Ovary (tissue), 3 donors: Measurements from ENCODE around the gene EPHA10.

Experiments
- EP300 ChIP-seq: sonication (generic); formaldehyde crosslinking; IDR thresholded peaks from one replicate; pipeline ENCODE4 v1.6.1; 2017; ENCODE audit warnings: antibody characterized with exemption
- POLR2A ChIP-seq: fragments of 450-650 bp; IDR thresholded peaks from one replicate; pipeline ENCODE4 v1.6.1; 2017; ENCODE audit warnings: antibody characterized with exemption, mild to moderate bottlenecking, moderate library complexity
- TF ChIP-seq, protein P1 (sequence below), 3 donors: fragments of 450-650 bp in 2 of 3; fragments of 200-600 bp in 1 of 3; IDR thresholded peaks; one replicate each; pipeline versions ENCODE4 v1.5.1 to v1.8.0; 2016 to 2022; ENCODE audit warnings: antibody characterized with exemption in 3 of 3, mild to moderate bottlenecking in 1 of 3
- donor health status: DM: no; HTN: no; CAD: no.

DNA sequence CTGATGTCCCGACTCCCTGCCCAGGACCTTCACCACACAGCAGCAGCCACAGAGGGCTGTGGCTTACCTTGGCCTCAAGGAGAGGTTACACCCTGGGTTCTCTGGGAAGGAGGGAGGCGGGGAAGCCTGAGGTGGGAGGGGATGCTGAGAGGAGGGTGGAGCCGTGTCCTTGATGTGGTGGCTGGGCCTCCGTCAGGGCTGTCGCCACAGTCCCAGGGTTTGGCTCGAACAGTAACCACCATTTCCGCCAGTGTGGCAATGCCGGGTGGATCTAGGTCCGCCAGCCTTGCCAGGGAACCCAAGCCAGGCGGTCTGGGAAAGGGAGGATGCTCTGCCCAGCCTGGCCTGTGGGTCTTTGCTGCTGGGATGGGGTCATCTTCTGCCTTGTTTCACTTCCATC lies 91.0 kb downstream of the EPHA10 start:
- TF ChIP-seq, protein P1, sequence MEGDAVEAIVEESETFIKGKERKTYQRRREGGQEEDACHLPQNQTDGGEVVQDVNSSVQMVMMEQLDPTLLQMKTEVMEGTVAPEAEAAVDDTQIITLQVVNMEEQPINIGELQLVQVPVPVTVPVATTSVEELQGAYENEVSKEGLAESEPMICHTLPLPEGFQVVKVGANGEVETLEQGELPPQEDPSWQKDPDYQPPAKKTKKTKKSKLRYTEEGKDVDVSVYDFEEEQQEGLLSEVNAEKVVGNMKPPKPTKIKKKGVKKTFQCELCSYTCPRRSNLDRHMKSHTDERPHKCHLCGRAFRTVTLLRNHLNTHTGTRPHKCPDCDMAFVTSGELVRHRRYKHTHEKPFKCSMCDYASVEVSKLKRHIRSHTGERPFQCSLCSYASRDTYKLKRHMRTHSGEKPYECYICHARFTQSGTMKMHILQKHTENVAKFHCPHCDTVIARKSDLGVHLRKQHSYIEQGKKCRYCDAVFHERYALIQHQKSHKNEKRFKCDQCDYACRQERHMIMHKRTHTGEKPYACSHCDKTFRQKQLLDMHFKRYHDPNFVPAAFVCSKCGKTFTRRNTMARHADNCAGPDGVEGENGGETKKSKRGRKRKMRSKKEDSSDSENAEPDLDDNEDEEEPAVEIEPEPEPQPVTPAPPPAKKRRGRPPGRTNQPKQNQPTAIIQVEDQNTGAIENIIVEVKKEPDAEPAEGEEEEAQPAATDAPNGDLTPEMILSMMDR (IDR thresholded peaks at IDR 0.05): no peak
- TF ChIP-seq POLR2A (no peak), EP300 (no peak)
